ENCODE measurements around the gene COG6.

GRCh38 chr13:39751805-39752204, 96.3 kb downstream of the COG6 start:
- no peak for TF ChIP-seq EZH2 (IDR thresholded peaks at IDR 0.05; ENCODE audit: insufficient read depth, low read length)
- TF ChIP-seq, protein P1, sequence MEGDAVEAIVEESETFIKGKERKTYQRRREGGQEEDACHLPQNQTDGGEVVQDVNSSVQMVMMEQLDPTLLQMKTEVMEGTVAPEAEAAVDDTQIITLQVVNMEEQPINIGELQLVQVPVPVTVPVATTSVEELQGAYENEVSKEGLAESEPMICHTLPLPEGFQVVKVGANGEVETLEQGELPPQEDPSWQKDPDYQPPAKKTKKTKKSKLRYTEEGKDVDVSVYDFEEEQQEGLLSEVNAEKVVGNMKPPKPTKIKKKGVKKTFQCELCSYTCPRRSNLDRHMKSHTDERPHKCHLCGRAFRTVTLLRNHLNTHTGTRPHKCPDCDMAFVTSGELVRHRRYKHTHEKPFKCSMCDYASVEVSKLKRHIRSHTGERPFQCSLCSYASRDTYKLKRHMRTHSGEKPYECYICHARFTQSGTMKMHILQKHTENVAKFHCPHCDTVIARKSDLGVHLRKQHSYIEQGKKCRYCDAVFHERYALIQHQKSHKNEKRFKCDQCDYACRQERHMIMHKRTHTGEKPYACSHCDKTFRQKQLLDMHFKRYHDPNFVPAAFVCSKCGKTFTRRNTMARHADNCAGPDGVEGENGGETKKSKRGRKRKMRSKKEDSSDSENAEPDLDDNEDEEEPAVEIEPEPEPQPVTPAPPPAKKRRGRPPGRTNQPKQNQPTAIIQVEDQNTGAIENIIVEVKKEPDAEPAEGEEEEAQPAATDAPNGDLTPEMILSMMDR (IDR thresholded peaks at IDR 0.05; ENCODE audit: insufficient read depth, low read depth, low read length), result no peak

Measured in astrocyte (in vitro differentiated cells and primary cell).